Globus pallidus (tissue), 1 donor: Measurements from ENCODE around the gene PERCC1.
"Not testable (repeated sequence)": the region's sequence is repeated elsewhere in the genome, so short reads cannot be mapped to it uniquely, and the experiment has no call there.

Experiments
- DNase-seq: peaks from one replicate; pipeline ENCODE4 v3.0.0-alpha.2; 2015; ENCODE audit warnings: low spot score

Gene PERCC1

DNA sequence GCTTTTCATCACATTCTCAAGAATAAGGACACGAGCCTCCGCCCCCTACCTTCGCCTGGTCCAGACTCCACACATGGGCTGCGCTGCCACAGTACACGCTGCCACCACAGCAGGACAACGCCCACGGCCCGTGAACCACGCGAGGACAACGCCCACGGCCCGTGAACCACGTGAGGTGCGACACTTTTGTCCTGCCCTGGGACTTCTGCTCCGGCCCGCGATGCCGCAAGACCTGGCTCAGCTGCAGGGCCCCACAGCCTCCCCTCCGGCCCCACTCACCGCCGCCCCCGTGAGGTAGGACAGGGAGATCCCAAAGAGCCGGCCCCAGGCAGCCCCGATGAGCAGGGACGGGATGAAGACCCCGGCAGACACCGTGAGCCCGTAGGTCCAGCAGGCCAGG, 19.3 kb downstream of the PERCC1 start:
- no peak for DNase-seq

DNA sequence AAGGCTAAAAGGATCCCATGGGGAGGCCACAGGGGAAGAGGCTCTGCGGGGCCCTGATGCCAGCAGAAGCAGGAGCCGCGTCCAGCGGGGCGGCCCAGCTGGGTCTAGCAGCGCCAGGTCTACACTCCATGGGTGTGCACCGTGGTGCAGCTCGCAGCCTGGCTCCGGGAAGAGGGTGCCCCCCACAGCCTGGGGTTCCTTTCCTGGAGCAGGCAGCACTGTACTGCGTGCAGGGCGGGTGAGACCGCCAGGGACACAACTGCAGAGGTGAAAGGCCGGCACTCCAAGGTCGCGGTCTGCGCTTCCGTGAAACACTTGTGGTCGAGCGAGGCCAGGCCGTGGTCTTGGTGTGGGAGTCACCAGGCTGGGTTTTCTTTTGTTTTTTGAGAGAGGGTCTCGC, 20.0 kb downstream of the PERCC1 start:
- DNase-seq, result no peak

DNA sequence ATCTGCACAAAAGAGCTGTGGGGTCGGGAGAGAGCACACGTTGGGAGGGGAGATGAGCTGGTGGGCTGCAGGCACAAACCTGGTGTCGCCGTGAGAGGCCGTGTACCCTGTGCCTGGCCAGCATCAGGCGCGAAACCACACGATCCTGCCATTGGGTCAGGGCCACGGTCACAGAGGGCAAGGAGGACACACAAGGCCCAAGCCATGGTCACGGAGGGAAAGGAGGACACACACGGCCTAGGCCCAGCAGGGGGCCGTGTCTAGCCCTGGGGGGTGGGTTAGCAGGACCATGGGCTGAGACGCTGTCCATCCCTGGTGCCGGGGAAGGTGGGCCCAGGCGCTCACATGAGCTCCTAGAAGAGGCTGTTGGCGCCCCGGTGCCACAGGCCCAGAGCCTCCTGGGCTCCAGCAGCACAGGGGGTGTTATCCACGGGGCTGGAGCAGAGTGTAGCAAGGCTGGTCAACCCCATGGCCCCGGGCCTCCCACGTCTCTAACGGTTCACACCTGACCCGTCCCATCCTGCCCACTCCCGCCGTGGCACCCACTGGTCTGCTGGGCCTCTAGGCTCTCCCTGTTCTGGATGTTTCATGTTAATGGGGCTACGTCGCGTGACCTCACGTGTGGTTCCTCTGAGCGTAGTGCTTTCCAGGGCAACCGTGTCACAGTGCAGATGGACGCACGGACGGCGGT, 21.0 kb downstream of the PERCC1 start:
- no peak for DNase-seq

DNA sequence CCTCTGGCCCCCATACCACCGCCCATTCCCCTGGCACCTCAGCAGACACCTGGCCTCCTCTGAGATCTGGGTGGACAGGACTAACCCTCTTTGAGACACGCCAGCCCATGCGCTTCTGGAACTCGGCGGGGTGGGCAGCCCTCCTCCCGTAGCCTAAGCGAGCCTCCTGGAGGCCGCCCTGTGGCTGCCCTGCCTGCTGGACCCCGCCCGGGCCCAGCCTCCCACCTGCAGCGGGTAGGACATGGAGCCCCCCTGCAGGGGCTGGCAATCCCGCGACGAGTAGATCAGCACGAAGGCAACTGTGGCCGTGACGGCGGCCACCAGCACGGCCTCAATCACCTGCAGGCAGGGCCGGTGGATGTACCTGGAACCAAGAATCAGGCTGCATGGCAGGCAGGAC, 21.7 kb downstream of the PERCC1 start:
- DNase-seq, result no peak

DNA sequence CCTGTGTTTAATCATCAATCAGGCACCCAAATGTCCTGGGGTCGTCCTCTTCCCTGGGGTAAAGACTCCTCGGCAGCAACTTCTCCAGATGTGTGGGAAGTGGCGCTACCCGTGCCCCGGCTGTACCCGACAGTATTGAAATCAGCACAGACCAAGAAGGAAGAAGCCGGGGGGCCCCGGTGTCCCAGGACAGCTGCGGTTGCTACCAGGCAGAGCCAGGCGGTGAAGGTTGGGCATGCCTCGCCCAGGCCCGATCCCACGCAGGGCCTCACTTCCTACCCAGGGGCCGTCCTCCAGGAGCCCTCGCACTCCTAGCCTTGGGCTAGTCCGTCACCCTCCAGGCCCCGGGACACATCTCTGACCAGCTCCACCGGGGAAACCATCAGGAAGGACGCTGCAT, 22.4 kb downstream of the PERCC1 start:
- DNase-seq, result no peak

DNA sequence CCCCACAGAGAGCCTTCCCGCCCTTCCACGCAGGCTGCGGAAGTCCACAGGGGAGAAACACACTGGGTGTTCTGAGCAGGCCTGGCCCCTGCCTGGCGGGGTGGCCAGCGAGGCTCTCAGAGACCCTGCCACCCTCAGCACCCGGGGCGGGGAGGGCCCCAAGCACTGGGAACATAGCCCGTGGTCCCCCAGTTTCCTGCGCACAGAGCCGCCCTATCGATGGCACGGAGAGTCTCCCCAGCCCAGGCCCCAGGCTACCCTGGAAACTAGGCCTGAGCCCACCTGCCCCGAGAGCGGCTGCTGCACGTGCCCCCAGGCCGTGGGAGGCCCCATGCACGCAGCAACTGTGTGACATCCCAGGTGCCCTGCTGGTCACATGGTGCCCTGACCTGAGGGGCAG, 23.7 kb downstream of the PERCC1 start:
- no peak for DNase-seq

DNA sequence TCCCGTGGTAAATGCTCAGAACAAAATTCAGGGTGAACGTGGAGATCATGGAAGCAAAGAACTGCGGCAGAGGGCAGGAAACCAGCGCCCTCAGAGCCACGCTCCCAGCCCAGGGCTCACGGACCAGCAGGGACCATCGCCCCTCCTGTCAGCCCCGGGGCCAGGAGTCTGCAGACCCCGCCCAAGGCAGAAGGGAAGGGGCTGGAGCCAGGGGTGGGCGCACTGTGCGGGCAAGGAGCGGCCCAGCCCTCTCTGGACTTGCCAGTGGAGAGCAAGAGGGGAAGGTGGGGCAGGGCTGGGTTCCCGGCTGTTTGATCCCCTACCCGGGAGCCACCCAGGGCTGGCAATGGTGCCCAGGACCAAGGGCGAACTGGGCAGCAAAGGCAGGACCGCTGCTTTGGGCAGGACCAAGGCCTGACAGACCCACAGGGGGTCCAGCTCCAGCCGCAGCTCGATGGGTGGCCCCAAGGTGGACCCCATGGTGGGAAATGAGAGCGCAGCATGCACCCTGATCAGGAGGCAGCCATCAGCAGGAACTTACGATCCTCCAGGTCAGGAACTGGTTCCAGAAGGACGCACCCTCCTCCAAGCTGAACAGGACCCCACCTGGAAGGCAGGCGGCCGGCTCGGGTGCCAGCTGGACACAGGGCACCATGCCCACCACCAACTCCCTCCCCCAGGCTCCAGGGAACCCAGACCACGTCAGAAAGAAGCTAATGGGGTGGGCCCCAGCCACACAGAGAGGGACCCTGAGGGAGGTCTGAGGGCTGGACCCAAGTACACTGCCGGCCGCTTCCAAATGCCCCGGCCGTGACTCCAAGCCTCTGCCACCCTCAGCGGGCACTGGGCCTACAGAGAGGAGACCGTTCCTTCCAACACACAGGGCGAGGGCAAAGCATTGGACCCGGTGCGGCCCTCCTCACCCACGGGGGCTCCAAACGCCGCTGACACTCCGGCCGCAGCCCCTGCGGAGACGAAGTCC, 24.6 kb downstream of the PERCC1 start:
- no peak for DNase-seq

DNA sequence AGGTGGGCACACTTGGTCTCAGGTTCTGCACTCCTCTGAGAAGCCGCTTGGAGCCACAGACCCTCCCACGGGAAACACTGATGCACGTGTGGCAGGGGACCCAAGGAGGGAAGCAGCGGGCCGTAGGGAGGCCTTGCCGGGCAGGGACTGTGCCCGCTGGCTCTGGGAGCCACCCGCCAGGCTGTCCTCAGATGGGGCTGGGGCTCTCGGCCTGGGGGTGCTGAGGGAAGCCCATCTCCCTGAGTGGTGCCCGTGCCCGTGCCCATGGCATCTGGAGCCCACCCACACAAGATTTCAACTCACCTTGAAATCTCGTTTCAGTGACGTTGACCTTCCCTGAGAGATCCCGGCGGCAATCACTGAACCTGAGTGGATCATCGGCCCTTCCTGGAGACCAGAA, 26.1 kb downstream of the PERCC1 start:
- DNase-seq, result no peak

DNA sequence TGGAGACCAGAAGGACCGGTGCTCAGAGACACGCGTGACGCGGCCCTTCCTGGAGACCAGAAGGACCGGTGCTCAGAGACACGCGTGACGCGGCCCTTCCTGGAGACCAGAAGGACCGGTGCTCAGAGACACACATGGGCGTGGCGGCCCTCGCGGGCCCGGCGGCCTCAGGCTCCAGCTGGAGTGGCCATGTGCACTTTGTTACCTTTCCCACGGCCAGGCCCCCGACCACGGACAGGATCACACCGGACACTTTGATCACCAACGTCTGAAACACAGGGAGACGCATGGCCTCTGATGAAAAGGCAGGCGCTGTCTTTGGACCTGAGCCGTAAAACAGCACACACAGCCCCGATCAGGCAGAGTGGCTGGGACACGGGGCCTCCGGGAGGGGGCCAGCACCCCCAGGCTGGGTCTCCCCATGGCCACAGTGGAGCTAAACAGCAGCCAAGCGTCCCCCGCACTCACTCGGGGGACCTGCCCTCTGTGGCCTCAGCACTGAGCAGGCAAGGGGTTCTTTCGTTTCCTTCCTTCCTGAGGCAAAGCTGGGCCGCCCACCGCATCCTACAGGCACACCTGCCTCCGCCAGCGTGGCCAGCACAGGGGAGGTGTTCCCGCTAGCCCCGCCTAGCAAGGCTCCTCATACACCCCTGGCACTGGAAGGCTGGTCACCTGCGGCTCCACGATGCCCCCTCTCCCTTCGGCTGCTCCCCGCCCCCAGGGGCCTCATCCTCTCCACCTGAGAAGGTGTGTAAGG, 26.8 kb downstream of the PERCC1 start:
- no peak for DNase-seq

DNA sequence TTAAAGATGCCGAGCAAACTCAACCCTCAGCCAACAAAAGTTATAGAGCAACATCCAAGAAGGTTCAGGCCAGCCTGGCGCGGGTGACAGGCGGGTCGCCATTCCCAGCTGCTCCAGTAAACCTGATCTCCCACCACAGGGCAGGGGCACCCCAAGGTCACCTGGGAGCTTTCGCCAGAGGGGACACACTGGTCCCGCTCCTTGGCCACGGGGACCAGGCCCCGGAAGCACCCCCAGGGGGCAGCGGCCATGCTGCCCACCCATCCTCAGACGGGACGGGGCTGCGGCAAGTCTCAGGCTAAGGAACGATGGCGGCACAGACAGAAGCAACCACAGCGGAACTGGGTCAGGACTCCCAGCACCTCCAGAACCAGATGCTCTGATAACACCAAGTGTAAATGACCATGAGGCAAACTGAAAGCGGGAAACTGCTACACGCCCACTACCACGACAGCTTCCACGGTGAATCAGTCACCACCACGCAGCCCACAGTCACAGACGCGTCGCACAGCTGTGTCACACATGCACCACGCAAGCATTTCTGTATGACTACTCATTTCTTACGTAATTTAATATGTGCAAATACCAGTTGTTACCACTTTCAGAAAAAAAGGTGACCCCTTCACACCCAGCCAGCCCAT, 27.6 kb downstream of the PERCC1 start:
- no peak for DNase-seq

DNA sequence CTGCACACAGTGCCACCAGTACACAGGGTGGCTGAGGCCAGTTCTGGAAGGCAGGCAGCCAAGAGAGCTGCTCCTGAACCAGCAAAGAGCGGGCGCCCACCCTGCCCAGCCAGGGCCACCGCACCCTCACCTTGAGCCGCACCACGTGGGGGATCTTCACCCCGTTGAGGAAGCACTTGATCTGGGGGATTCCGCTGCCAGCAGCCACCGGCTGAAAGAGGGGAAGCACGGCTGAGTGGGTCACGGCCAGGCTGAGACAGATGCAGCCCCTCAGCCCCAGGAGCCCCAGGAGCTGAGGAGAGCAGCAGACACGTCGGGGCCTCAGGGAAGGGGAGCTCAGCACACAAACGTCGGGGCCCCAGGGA, 28.1 kb downstream of the PERCC1 start:
- DNase-seq, result no peak

DNA sequence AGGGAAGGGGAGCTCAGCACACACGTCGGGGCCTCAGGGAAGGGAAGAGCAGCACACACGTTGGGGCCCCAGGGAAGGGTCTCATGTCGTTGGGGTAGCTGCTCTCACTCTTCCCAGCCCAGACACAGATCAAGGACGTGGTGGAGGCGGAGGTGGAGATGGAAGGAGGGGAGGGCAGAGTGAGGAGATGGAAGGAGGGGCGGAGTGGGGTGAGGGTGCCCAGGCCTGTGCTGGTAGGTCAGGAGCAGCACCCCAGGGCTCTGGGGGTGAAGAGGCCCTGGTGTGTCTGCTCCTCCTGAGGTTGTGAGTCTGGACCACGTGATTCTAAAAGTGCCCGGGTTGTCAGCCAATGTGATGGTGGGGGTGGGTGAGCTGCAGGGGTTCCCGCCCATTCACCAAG, 29.1 kb downstream of the PERCC1 start:
- no peak for DNase-seq

DNA sequence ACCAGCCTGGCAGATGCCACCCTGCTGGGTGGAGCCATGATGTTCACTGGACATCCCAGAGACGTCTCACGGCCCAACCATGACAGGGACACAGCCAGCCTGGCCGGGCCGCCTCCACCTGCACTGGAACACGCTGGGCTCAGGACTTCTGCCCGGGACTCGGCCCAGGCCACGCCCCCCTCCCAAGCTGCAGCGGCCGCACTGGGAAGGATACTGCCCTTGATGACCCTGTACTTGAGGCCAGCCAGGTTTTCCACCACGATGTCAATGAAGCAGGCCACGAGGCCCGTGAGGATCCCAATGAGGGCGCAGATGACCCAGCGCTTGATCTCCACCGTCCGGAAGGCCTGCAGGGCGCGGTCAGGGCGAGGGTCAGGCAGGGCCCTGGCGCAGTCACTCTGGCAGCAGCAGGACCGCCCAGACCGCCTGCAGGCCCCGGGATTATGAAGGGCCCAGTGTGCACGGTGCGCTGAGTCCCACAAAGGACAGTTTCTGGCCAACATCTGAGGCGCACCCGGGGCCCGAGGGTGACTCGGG, 29.8 kb downstream of the PERCC1 start:
- no peak for DNase-seq

DNA sequence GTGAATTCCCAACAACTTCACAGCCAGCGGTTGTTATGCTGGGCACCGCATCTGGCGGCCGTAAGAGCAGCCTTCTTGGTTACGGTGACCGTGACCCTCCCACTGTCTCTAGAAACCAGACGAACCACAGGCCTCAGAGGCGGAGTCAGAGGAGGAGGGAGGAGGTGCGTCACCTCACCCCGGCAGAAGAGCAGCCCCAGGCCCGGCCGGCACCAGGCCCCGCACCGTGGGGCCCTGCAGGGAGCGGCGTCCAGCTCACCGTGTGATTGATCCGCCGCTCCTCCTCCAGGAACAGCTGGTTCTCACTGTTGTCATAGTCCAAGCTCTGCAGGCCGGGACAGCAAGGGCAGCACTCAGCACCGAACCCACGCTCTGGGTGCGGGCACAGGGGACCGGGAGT, 30.3 kb downstream of the PERCC1 start:
- no peak for DNase-seq

DNA sequence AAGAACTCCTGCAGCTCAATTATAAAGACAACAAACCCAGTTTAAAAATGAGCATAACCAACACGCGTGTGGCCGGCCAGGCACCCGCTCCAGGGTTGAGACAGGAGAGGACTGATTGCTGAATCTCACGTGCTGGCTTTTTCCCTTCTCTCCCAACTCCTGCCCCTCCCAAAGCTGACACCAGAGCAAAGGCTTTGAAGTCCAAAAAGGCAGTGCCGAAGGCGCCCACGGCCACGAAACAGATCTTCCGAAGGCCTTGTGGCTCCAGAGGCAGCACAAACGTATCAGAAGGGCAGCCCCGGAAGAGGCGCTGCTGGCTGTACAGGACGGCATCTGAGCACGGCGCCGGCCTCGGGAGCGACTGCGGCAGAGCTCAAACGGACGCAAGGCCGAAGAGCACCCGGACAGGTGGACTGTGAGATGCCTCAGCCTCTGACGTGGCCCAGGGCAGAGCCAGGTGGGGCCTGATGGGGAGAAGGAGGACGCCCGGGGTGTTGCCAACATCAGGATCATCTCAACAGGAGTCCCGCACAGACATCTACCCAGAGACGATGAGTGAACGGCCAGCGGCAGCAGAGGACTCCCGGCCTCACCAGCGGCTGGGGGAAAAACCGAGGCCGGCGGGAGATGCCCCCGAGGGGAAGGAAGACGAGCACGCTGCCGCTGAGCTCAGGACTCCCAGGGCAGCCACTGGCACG, 33.5 kb downstream of the PERCC1 start:
- DNase-seq, result no peak

DNA sequence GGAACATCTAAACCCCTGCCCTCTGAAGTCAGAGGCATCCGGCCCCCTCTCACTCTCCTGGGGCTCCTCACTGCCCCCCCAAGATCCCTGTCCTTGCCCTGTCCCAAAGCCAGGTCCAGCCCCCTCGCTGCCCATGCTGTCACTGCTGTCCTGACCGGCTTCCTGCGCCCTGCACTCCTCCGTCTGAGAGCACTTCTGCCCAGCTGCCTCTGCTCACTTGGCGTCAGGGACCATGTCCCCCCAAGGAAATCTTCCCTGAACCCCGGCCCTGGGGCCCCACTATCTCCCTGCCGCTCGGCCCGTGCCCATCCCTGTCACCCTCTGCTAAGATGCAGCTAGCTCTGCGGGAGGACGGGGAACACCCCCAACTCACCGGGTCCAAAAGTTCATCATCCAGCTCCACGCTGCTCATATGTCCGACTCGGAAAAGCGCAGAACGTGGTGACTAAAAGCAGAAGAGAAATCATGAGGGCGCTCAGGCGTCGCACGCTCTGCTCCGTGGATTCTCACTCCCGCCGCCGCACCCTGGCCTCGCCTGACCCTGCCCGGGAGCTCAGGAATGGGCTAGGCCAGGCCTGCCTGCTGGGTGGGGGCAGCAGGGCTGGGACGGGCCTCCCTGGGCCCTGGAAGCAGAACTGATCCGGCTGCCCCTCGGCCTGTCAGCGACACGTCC, 34.2 kb downstream of the PERCC1 start:
- no peak for DNase-seq

DNA sequence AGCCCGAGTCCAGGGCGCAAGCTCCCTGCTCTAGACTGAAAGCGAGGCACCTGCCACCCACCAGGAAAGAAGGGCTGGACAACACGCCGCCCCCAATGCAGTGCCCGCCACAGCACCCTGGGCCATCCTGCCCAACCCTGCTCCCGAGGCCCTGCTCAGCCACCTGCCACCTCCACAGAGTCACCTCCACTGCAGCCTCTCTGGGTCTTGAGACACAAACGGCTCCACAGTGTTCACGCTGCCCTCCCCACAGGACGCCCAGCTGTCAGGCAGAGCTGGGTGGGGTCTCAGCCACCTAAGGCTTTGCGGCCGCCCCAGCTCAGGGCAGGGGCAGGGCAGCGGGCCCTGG, 34.7 kb downstream of the PERCC1 start:
- no peak for DNase-seq

DNA sequence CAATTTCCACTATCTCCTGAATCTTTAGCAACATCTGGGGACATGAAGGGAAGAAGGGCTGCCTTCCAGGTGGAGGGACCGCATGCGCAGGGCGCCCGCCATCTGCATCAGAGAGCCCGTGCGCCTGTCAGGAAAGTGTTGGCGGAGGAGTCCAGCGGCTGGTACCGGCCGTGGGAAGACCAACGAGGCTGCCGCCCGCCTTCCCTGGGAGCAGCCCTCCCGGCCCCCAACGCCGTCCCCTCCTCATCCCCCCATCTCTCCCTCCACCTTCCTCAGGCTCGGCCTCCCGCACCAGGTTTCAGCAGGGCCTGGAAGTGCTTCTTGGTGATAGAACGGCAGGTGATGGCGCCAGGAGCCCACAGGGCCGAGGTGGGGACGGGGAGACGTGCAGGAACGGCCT, 35.2 kb downstream of the PERCC1 start:
- DNase-seq, result no peak

DNA sequence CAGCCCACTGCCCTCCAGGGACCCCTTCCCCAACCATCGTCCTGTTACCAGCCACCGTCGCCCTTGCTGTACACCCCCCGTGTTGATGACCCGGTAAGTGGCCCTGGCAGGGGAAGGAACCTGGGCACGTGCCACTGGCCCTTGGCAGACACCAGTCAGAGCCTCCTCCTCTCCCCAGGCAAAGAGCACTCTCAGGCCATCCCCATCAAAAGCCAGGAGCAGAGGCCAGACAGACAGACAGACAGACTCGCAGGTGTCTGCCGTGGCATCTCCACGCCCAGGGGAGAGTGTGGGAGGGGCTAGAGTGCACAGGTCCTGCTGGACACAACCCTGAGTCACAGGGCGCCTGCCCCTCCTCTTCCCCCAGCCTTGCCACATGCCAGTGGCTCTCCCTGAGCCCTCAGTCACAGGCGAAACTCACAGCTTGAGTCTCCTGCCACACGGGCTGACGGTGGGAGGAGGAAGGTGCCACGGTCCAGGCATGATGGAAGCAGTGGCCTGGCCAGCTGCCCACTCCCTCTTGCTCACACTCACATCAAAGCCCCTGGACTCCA, 36.2 kb downstream of the PERCC1 start:
- no peak for DNase-seq

DNA sequence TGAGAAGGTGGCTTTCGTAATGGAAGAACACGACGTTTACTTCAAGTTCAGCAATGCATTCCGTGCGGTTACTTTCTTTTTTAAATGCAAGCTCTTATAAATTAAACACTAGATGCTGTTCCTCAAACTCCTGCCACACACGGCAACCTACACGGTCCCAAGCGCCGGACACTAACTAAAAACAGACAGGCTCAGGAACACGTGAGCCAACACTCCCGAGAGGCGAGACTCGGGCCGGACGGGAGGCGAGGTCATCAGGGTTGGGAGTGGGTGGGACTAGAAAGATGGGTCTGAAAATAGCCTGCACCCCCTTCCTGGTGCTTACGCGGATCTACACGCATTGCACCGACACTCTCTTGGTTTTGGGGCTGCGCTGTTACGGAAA, 37.5 kb downstream of the PERCC1 start:
- no peak for DNase-seq

DNA sequence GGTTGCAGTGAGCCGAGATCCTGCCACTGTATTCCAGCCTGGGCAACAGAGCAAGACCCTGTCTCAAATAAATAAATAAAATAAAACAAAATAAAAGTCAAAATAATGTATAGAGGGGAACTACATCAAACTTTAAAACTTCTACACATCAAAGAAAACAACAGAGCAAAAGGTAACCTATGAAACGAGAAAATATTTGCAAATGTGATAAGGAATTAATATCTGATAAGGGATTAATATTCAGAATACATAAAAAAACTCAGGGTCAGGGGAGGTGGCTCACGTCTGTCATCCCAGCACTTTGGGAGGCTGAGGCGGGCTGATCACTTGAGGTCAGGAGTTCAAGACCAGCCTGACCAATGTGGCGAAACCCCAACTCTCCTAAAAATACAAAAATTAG, 38.3 kb downstream of the PERCC1 start:
- DNase-seq, result not testable (repeated sequence)
